Adrenal gland (tissue), 12 donors: ENCODE data around the gene DSCAML1. TPM values are rescaled to one million over a fixed set of nuclear protein-coding genes. Genes with fewer than 3 reads are reported as not detected.

Source experiments
- DNase-seq, 7 donors: peaks; one replicate each; pipeline ENCODE4 v3.0.0-alpha.2; 2019 to 2020
- H3K27ac ChIP-seq, 5 donors: fragments of 200-600 bp; sonication (generic) in 4 of 5; 1 replicate in 3 of 5; 2 replicates in 2 of 5; pipeline versions ENCODE4 v1.5.1 to v1.8.0; 2016 to 2020; ENCODE audit warnings: mild to moderate bottlenecking in 1 of 5
- H3K27me3 ChIP-seq: fragments of 200-600 bp; 2 replicates; pipeline ENCODE4 v1.8.0; 2021
- H3K36me3 ChIP-seq, 2 donors: fragments of 200-600 bp; replicated peaks in 1 of 2; 1 replicate in 1 of 2; 2 replicates in 1 of 2; pipeline versions ENCODE4 v1.5.1 to v1.8.0; 2018 to 2022
- H3K4me1 ChIP-seq, 2 donors: fragments of 200-600 bp; replicated peaks in 1 of 2; 1 replicate in 1 of 2; 2 replicates in 1 of 2; pipeline versions ENCODE4 v1.5.1 to v1.8.0; 2018 to 2021
- H3K4me3 ChIP-seq, 4 donors: fragments of 200-600 bp; sonication (generic) in 3 of 4; one replicate each; pipeline ENCODE4 v1.5.1; 2016 to 2018
- H3K9me3 ChIP-seq, 3 donors: fragments of 200-600 bp; sonication (generic) in 1 of 3; replicated peaks in 1 of 3; 1 replicate in 2 of 3; 2 replicates in 1 of 3; pipeline versions ENCODE4 v1.5.1 to v1.8.0; 2016 to 2021
- POLR2A ChIP-seq, 2 donors: fragments of 450-650 bp; IDR thresholded peaks; one replicate each; pipeline ENCODE4 v1.6.1; 2017; ENCODE audit warnings: antibody characterized with exemption in 2 of 2, mild to moderate bottlenecking in 2 of 2, moderate library complexity in 1 of 2
- WGBS, 4 donors: extraction: QIAGEN DNeasy Blood & Tissue Kit in 2 of 4; methylation state at CpG; one replicate each; pipeline versions ENCODE4 v1.1.5 to v1.1.7; 2013 to 2017; 5-methylcytosine and 5-hydroxymethylcytosine counted together
- intact Hi-C, 2 donors: fragments of 100-400 bp; cut with DNase I; formaldehyde crosslinking; loops; one replicate each; pipeline versions ENCODE4 v1.14.1 to v1.15.0; 2022 to 2023
- polyA plus RNA-seq, 3 donors: library from polyadenylated mRNA; stranded (reverse); fragments of 200-250 nt in 2 of 3; fragments of 350-450 nt in 1 of 3; fragmentation: Illumina TruSeq in 1 of 3; extraction: RNeasy Lipid Tissue Mini Kit (QIAGEN cat#74804) in 1 of 3; gene quantifications; one replicate each; pipeline ENCODE4 v1.2.3, GENCODE V29; 2013 to 2014
- total RNA-seq, 9 donors: library from RNA; depleted of rRNA in 4 of 9; stranded (reverse); fragments of >200 nt in 4 of 9; fragments of 120-200 nt in 1 of 9; fragmentation: NEBNext Ultra II Directional in 1 of 9; extraction: Animal tissue kit (Norgen Biotek cat#: 25700) in 1 of 9; gene quantifications; one replicate each; pipeline versions ENCODE4 v1.1.0 to v1.2.4, GENCODE V29; 2013 to 2023
- TF ChIP-seq, protein P1 (sequence below), 6 experiments: fragments of 450-650 bp in 4 of 6; fragments of 200-600 bp in 2 of 6; sonication (generic) in 1 of 6; IDR thresholded peaks; 1 replicate in 5 of 6; 2 replicates in 1 of 6; pipeline versions ENCODE4 v1.5.1 to v1.8.0; 2016 to 2021; ENCODE audit warnings: antibody characterized with exemption in 6 of 6, mild to moderate bottlenecking in 2 of 6, moderate library complexity in 1 of 6
- donor health status: healthy with polysubstance abuse.
- donor health status: Bipolar disorder and iron deficiency.
- donor health status: DM: yes; HTN: yes; CAD: no.
- donor health status: DM: no; HTN: no; CAD: no.
- donor health status: DM: no; HTN: no; CAD: no.
- donor health status: DM: yes; HTN: yes; CAD: no.

The DSCAML1 gene
- total and polyA plus RNA-seq, 12 donors = 0.09 to 1.9 (median 0.55) TPM; not detected in 1

DNA sequence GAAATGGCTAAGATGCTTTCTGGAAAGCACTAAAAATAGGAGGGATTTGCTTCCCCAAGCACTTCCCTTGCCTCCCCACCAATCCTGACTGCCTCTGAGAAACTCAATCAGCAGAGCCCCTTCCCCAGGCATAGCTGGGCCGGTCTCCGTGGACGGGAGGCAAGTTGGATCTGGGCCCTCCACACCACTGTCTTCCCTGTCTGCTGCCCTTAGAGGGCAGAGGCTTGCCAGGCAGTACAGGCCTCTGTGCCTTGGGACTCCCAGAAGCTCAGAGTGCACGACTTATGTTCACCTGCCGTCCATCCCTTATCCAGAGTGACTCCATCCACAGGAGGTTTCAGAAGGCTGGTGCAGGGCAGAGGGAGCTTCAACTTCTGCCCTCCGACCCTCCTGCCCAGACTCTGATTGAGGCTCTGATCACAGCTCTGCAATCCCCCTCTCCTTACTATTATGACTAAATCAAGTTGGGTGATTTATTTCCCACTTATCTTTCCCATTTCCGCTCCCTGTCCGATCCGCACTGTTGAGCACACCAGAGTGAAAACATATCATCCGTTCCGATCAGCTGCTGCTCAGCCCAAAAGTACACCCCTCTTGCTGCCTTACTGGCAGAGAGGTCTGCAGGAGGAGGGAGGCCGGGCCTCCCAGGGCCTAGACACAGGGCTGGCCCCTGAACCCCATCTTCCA lies 71.8 kb downstream of the DSCAML1 start:
- TF ChIP-seq POLR2A (IDR thresholded peaks at IDR 0.05) = no peak
- TF ChIP-seq, protein P1, sequence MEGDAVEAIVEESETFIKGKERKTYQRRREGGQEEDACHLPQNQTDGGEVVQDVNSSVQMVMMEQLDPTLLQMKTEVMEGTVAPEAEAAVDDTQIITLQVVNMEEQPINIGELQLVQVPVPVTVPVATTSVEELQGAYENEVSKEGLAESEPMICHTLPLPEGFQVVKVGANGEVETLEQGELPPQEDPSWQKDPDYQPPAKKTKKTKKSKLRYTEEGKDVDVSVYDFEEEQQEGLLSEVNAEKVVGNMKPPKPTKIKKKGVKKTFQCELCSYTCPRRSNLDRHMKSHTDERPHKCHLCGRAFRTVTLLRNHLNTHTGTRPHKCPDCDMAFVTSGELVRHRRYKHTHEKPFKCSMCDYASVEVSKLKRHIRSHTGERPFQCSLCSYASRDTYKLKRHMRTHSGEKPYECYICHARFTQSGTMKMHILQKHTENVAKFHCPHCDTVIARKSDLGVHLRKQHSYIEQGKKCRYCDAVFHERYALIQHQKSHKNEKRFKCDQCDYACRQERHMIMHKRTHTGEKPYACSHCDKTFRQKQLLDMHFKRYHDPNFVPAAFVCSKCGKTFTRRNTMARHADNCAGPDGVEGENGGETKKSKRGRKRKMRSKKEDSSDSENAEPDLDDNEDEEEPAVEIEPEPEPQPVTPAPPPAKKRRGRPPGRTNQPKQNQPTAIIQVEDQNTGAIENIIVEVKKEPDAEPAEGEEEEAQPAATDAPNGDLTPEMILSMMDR (IDR thresholded peaks at IDR 0.05) = no peak
- H3K27ac ChIP-seq = no peak overlapping the region
- no peaks in the 10 kb centered on the region for H3K9me3 ChIP-seq
- intact Hi-C loops = no loop called here
- H3K4me3 ChIP-seq = no peak overlapping the region
- no peaks in the 10 kb centered on the region for H3K27me3 ChIP-seq
- DNase-seq = no peak
- 68 to 82% (median 74%) methylated on average over 11 to 12 of the region's 12 CpGs for WGBS, 4 donors
- no peaks in the 10 kb centered on the region for H3K36me3 ChIP-seq
- H3K4me1 ChIP-seq = no peaks in the 10 kb centered on the region

DNA sequence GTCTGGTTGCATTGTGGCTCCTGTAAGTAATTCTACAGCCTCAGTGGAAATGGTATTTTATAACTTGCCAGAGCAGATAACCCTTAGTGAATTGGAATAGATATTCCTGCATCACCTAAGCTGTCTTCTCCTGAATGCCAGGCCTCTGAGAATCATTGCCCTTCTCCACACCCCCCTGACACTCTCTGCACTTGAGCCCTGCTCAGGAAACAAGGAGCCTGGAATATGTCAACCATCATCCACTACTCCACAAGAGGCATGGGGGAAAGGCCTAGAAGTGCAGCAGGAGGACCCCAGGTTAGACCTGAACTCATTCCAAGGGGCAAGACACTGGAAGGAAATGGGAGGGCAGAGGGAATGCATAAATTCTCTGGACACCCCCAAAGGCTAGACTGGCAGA lies 72.4 kb downstream of the DSCAML1 start:
- TF ChIP-seq POLR2A (IDR thresholded peaks at IDR 0.05) = no peak
- TF ChIP-seq, protein P1 (IDR thresholded peaks at IDR 0.05) = no peak
- no peaks in the 10 kb centered on the region for H3K36me3 ChIP-seq
- H3K27me3 ChIP-seq = no peaks in the 10 kb centered on the region
- H3K4me1 ChIP-seq = no peaks in the 10 kb centered on the region
- no peak overlapping the region for H3K4me3 ChIP-seq
- H3K27ac ChIP-seq = no peak overlapping the region
- H3K9me3 ChIP-seq = no peaks in the 10 kb centered on the region
- intact Hi-C loops = no loop called here
- no peak for DNase-seq

- Histone ChIP-seq H3K27ac (no peak overlapping the region), H3K4me1 (no peaks in the 10 kb centered on the region), H3K4me3 (no peak overlapping the region), H3K9me3 (no peaks in the 10 kb centered on the region), H3K36me3 (no peaks in the 10 kb centered on the region), H3K27me3 (no peaks in the 10 kb centered on the region)
- TF ChIP-seq, protein P1 (IDR thresholded peaks at IDR 0.05) = no peak
- TF ChIP-seq POLR2A (IDR thresholded peaks at IDR 0.05) = no peak
- intact Hi-C loops = no loop called here
- no peak for DNase-seq
- 83 to 94% (median 88%) methylated on average over 5 of the region's 5 CpGs for WGBS, 4 donors
Observed at GRCh38 chr11:117724104-117724503, 72.9 kb downstream of the DSCAML1 start.

- Histone ChIP-seq H3K36me3 (no peaks in the 10 kb centered on the region), H3K27ac (no peak overlapping the region), H3K4me1 (no peaks in the 10 kb centered on the region), H3K4me3 (no peak overlapping the region), H3K27me3 (no peaks in the 10 kb centered on the region), H3K9me3 (no peaks in the 10 kb centered on the region)
- intact Hi-C loops = no loop called here
- WGBS, 4 donors = 55 to 66% (median 64%) methylated on average over 11 to 12 of the region's 12 CpGs
- DNase-seq = no peak
- TF ChIP-seq POLR2A (IDR thresholded peaks at IDR 0.05) = no peak
- TF ChIP-seq, protein P1 (IDR thresholded peaks at IDR 0.05) = no peak
Observed at GRCh38 chr11:117723277-117724024, 73.6 kb downstream of the DSCAML1 start.
